GM12892 (cell line): Measurements from ENCODE around the gene OPA1.

Experiments used
- POLR2A ChIP-seq: IDR thresholded peaks from 2 replicates; pipeline ENCODE4 v1.6.1; 2011; ENCODE audit warnings: low read depth, low read length, control low read depth
- POLR2AphosphoS5 ChIP-seq: IDR thresholded peaks from 2 replicates; pipeline ENCODE4 v1.6.1; 2011; ENCODE audit warnings: low read depth, low read length, control low read depth
- TAF1 ChIP-seq: IDR thresholded peaks from 2 replicates; pipeline ENCODE4 v1.6.1; 2011; ENCODE audit warnings: low read depth, mild to moderate bottlenecking, control low read depth, low read length, borderline replicate concordance

DNA sequence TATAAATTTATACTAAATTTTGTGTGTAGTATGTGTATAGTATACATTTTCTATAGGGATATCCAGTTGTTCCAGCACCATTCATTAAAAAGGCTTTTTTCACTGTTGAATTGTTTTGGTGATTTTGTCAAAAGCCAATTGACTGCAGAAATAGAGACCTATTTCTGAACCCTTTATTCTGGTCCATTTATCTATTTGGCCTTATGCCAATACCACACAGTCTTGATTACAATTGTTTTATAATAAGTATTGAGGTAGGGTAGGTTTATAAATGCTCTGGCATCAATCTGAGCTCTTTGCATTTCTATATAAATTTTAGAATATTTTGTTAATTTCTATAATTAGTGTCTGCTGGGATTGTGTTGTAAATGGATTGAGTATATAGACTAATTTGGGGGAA, 6.5 kb upstream of the OPA1 start:
- TF ChIP-seq POLR2A (no peak), POLR2AphosphoS5 (no peak), TAF1 (no peak)
